Measurements from ENCODE around the gene TRIP4.
A peak's percentile ranks its signal among the peaks of the same experiment; 100 is the strongest.
"Not testable (repeated sequence)": the region's sequence is repeated elsewhere in the genome, so short reads cannot be mapped to it uniquely, and the experiment has no call there.

The TRIP4 gene

GRCh38 chr15:64387562-64388168, at the start of gene TRIP4:
TRIP4 (plus strand) TSS chr15:64387836; CDS start chr15:64387864, 28 bp downstream.
- peak; percentile 97 for DNase-seq (ENCODE audit: low spot score)

GRCh38 chr15:64340355-64340754, 47.3 kb upstream of the TRIP4 start:
- DNase-seq (ENCODE audit: low spot score): no peak

GRCh38 chr15:64341961-64342360, 45.7 kb upstream of the TRIP4 start:
- no peak for DNase-seq (ENCODE audit: low spot score)

- no peak for DNase-seq (ENCODE audit: low spot score)
Measured at GRCh38 chr15:64343222-64343621, 44.4 kb upstream of the TRIP4 start.

GRCh38 chr15:64343841-64344240, 43.8 kb upstream of the TRIP4 start:
- no peak for DNase-seq (ENCODE audit: low spot score)

GRCh38 chr15:64344651-64345294, 42.9 kb upstream of the TRIP4 start:
- no peak for DNase-seq (ENCODE audit: low spot score)

- not testable (repeated sequence) for DNase-seq (ENCODE audit: low spot score)
Measured at GRCh38 chr15:64346242-64346641, 41.4 kb upstream of the TRIP4 start.

- no peak for DNase-seq (ENCODE audit: low spot score)
Measured at GRCh38 chr15:64348455-64348854, 39.2 kb upstream of the TRIP4 start.

- no peak for DNase-seq (ENCODE audit: low spot score)
Measured at GRCh38 chr15:64349375-64349774, 38.3 kb upstream of the TRIP4 start.

GRCh38 chr15:64351265-64351664, 36.4 kb upstream of the TRIP4 start:
- no peak for DNase-seq (ENCODE audit: low spot score)

- no peak for DNase-seq (ENCODE audit: low spot score)
Measured at GRCh38 chr15:64354688-64355344, 32.8 kb upstream of the TRIP4 start.

GRCh38 chr15:64355348-64355943, 32.2 kb upstream of the TRIP4 start:
- DNase-seq (ENCODE audit: low spot score): peak; percentile 6

- DNase-seq (ENCODE audit: low spot score): peak; percentile 94
Measured at GRCh38 chr15:64355944-64356709, 31.5 kb upstream of the TRIP4 start, which contains the start of gene CSNK1G1. CSNK1G1 (minus strand) TSS chr15:64356173; CDS start chr15:64300499, 55,674 bp downstream.

- no peak for DNase-seq (ENCODE audit: low spot score)
Measured at GRCh38 chr15:64356710-64357040, 31.0 kb upstream of the TRIP4 start.

GRCh38 chr15:64361259-64361658, 26.4 kb upstream of the TRIP4 start:
- no peak for DNase-seq (ENCODE audit: low spot score)

GRCh38 chr15:64369078-64369607, 18.5 kb upstream of the TRIP4 start:
- no peak for DNase-seq (ENCODE audit: low spot score)

- DNase-seq (ENCODE audit: low spot score): not testable (repeated sequence)
Measured at GRCh38 chr15:64371383-64371782, 16.3 kb upstream of the TRIP4 start.

- DNase-seq (ENCODE audit: low spot score): no peak
Measured at GRCh38 chr15:64373360-64373759, 14.3 kb upstream of the TRIP4 start.

GRCh38 chr15:64379216-64379960, 8.2 kb upstream of the TRIP4 start:
- DNase-seq (ENCODE audit: low spot score): no peak

- not testable (repeated sequence) for DNase-seq (ENCODE audit: low spot score)
Measured at GRCh38 chr15:64380130-64380870, 7.3 kb upstream of the TRIP4 start.

Measured in CD4-positive, alpha-beta T cell treated with Interleukin-2 at 100 ng/mL for 4 hours (primary cell).